Neural progenitor cell (in vitro differentiated cells): ENCODE results near the gene AKR1E2. TPM values are rescaled to one million over a fixed set of nuclear protein-coding genes. Genes with fewer than 3 reads are reported as not detected.

Experiments used
- DNase-seq: peaks from one replicate; pipeline ENCODE4 v3.0.0-alpha.2; 2016; ENCODE audit warnings: low spot score
- H2AFZ ChIP-seq: fragments of 200-600 bp; sonication (generic); replicated peaks from 2 replicates; pipeline ENCODE4 v1.6.1; 2016; ENCODE audit warnings: antibody characterized with exemption
- H3F3A ChIP-seq: fragments of 200-600 bp; sonication (generic); 2 replicates; pipeline ENCODE4 v1.6.1; 2016; ENCODE audit warnings: antibody characterized with exemption, low read depth
- H3K27ac ChIP-seq: fragments of 200-600 bp; sonication (generic); 2 replicates; pipeline ENCODE4 v1.5.1; 2016; ENCODE audit warnings: mild to moderate bottlenecking
- H3K27me3 ChIP-seq: fragments of 200-600 bp; sonication (generic); 2 replicates; pipeline ENCODE4 v1.6.1; 2016; ENCODE audit warnings: mild to moderate bottlenecking, moderate library complexity
- H3K36me3 ChIP-seq: fragments of 200-600 bp; sonication (generic); 2 replicates; pipeline ENCODE4 v1.5.1; 2016
- H3K4me1 ChIP-seq: fragments of 200-600 bp; sonication (generic); 2 replicates; pipeline ENCODE4 v1.6.1; 2016; ENCODE audit warnings: mixed run types
- H3K4me2 ChIP-seq: fragments of 200-600 bp; sonication (generic); 2 replicates; pipeline ENCODE4 v1.6.1; 2016
- H3K4me3 ChIP-seq: fragments of 200-600 bp; sonication (generic); 2 replicates; pipeline ENCODE4 v1.5.1; 2016
- H3K79me2 ChIP-seq: fragments of 200-600 bp; sonication (generic); 2 replicates; pipeline ENCODE4 v1.6.1; 2016; ENCODE audit warnings: low read depth
- H3K9ac ChIP-seq: fragments of 200-600 bp; sonication (generic); 2 replicates; pipeline ENCODE4 v1.6.1; 2016
- H3K9me3 ChIP-seq: fragments of 200-600 bp; sonication (generic); 2 replicates; pipeline ENCODE4 v1.5.1; 2016; ENCODE audit warnings: low read depth
- H4K20me1 ChIP-seq: fragments of 200-600 bp; sonication (generic); 2 replicates; pipeline ENCODE4 v1.6.1; 2016; ENCODE audit warnings: low read depth
- H3K27ac Mint-ChIP-seq: 3 replicates; pipeline ENCODE4 v1.8.0; 2021; ENCODE audit warnings: mixed read lengths
- H3K27me3 Mint-ChIP-seq: 2 replicates; pipeline ENCODE4 v1.8.0; 2022; ENCODE audit warnings: low read depth, mild to moderate bottlenecking, inconsistent platforms, moderate library complexity, mixed read lengths; ENCODE audit not compliant: insufficient read depth
- H3K36me3 Mint-ChIP-seq: 3 replicates; pipeline ENCODE4 v1.8.0; 2021; ENCODE audit warnings: mixed read lengths
- H3K4me1 Mint-ChIP-seq: 3 replicates; pipeline ENCODE4 v1.8.0; 2021; ENCODE audit warnings: mixed read lengths
- H3K4me3 Mint-ChIP-seq: 3 replicates; pipeline ENCODE4 v1.8.0; 2021; ENCODE audit warnings: mild to moderate bottlenecking, moderate library complexity, mixed read lengths
- H3K9me3 Mint-ChIP-seq: 3 replicates; pipeline ENCODE4 v1.8.0; 2020; ENCODE audit warnings: mixed read lengths
- CTCF ChIP-seq: fragments of 200-600 bp; sonication (generic); IDR thresholded peaks from 2 replicates; pipeline ENCODE4 v1.5.1; 2017; ENCODE audit warnings: antibody characterized with exemption, mild to moderate bottlenecking
- EZH2 ChIP-seq: fragments of 200-600 bp; sonication (generic); IDR thresholded peaks from 2 replicates; pipeline ENCODE4 v1.6.1; 2017; ENCODE audit warnings: antibody characterized with exemption, mild to moderate bottlenecking, moderate library complexity
- EZH2phosphoT487 ChIP-seq: fragments of 200-600 bp; sonication (generic); IDR thresholded peaks from 2 replicates; pipeline ENCODE4 v1.6.1; 2017; ENCODE audit warnings: antibody characterized with exemption
- total RNA-seq: library from RNA; depleted of rRNA; stranded (reverse); fragments of >200 nt; gene quantifications from 2 replicates; pipeline ENCODE4 v1.2.3, GENCODE V29; 2015; ENCODE audit warnings: low replicate concordance

AKR1E2 gene
- total RNA-seq, 1 donor from 2014 or later: 3.4 TPM

GRCh38 chr10:4851176-4851575, 25.2 kb downstream of the AKR1E2 start:
- DNase-seq: no peak
- TF ChIP-seq EZH2phosphoT487 (no peak), CTCF (no peak)
- H3K27me3 ChIP-seq: no peaks in the 10 kb centered on the region
- H3K27ac ChIP-seq: no peak overlapping the region
- no peaks in the 10 kb centered on the region for H4K20me1 ChIP-seq
- no peaks in the 10 kb centered on the region for H3K79me2 ChIP-seq
- H2AFZ ChIP-seq: no peak overlapping the region
- H3K4me1 ChIP-seq: peaks cover 4% of the 10 kb centered on the region
- Mint-ChIP-seq H3K4me1 (peaks cover 10% of the 10 kb centered on the region), H3K9me3 (no peaks in the 10 kb centered on the region), H3K27ac (no peak overlapping the region), H3K4me3 (no peak overlapping the region), H3K27me3 (peaks cover 5% of the 10 kb centered on the region), H3K36me3 (peaks cover 2% of the 10 kb centered on the region)
- H3F3A ChIP-seq: no peaks in the 10 kb centered on the region
- H3K4me3 ChIP-seq: no peak overlapping the region
- H3K36me3 ChIP-seq: no peaks in the 10 kb centered on the region
- no peak overlapping the region for H3K9ac ChIP-seq
- H3K4me2 ChIP-seq: no peak overlapping the region
- H3K9me3 ChIP-seq: no peaks in the 10 kb centered on the region

- Histone ChIP-seq H3K36me3 (no peaks in the 10 kb centered on the region), H4K20me1 (no peaks in the 10 kb centered on the region), H3K9me3 (no peaks in the 10 kb centered on the region), H3K4me1 (peaks cover 4% of the 10 kb centered on the region), H2AFZ (no peak overlapping the region), H3K27ac (no peak overlapping the region), H3K9ac (no peak overlapping the region), H3K4me3 (no peak overlapping the region), H3K79me2 (no peaks in the 10 kb centered on the region), H3K4me2 (no peak overlapping the region), H3K27me3 (no peaks in the 10 kb centered on the region), H3F3A (no peaks in the 10 kb centered on the region)
- no peak for TF ChIP-seq CTCF
- no peak for TF ChIP-seq EZH2
- TF ChIP-seq EZH2phosphoT487: no peak
- DNase-seq: no peak
- H3K27ac Mint-ChIP-seq: no peak overlapping the region
- H3K4me1 Mint-ChIP-seq: peaks cover 10% of the 10 kb centered on the region
- peaks cover 5% of the 10 kb centered on the region for H3K27me3 Mint-ChIP-seq
- no peak overlapping the region for H3K4me3 Mint-ChIP-seq
- no peaks in the 10 kb centered on the region for H3K9me3 Mint-ChIP-seq
- H3K36me3 Mint-ChIP-seq: peaks cover 2% of the 10 kb centered on the region
Measured at GRCh38 chr10:4851846-4852245, 25.8 kb downstream of the AKR1E2 start.

- H3F3A ChIP-seq: no peaks in the 10 kb centered on the region
- H3K4me3 ChIP-seq: no peak overlapping the region
- Mint-ChIP-seq H3K27me3 (peaks cover 2% of the 10 kb centered on the region), H3K36me3 (no peaks in the 10 kb centered on the region), H3K4me1 (no peaks in the 10 kb centered on the region), H3K27ac (no peak overlapping the region), H3K4me3 (no peak overlapping the region), H3K9me3 (peaks cover 2% of the 10 kb centered on the region)
- H3K4me1 ChIP-seq: peaks cover 11% of the 10 kb centered on the region
- DNase-seq: no peak
- H3K27ac ChIP-seq: no peak overlapping the region
- H3K9me3 ChIP-seq: no peaks in the 10 kb centered on the region
- no peak overlapping the region for H3K9ac ChIP-seq
- H3K36me3 ChIP-seq: no peaks in the 10 kb centered on the region
- no peaks in the 10 kb centered on the region for H3K79me2 ChIP-seq
- TF ChIP-seq EZH2phosphoT487 (no peak), CTCF (no peak), EZH2 (no peak)
- no peak overlapping the region for H3K4me2 ChIP-seq
- no peak overlapping the region for H2AFZ ChIP-seq
- no peaks in the 10 kb centered on the region for H4K20me1 ChIP-seq
- H3K27me3 ChIP-seq: no peaks in the 10 kb centered on the region
Measured at GRCh38 chr10:4865945-4866661, 40.1 kb downstream of the AKR1E2 start.
